ENCODE data around the gene PRKG1.

PRKG1 gene

GRCh38 chr10:51935341-51935740 is 861.1 kb downstream of the PRKG1 start:
- TF ChIP-seq CTCF (IDR thresholded peaks at IDR 0.05; ENCODE audit: low read depth, low read length), result no peak
- H3K4me3 ChIP-seq (ENCODE audit: low read depth, low read length), result no peak overlapping the region

GRCh38 chr10:51937308-51938140 is 863.2 kb downstream of the PRKG1 start:
- no peak for TF ChIP-seq CTCF (IDR thresholded peaks at IDR 0.05; ENCODE audit: low read depth, low read length)

GRCh38 chr10:51950371-51950995 is 876.2 kb downstream of the PRKG1 start:
- TF ChIP-seq CTCF (IDR thresholded peaks at IDR 0.05; ENCODE audit: low read depth, low read length), result no peak
- H3K4me3 ChIP-seq (ENCODE audit: low read depth, low read length), result no peak overlapping the region

More at GRCh38 chr10:51937308-51938140, 863.2 kb downstream of the PRKG1 start:
- peak overlapping the region; percentile 50 for H3K4me3 ChIP-seq (ENCODE audit: low read depth, low read length)

GRCh38 chr10:51950996-51951555 is 876.8 kb downstream of the PRKG1 start:
- H3K4me3 ChIP-seq (ENCODE audit: low read depth, low read length), result no peak overlapping the region
- TF ChIP-seq CTCF (IDR thresholded peaks at IDR 0.05; ENCODE audit: low read depth, low read length), result no peak

- H3K4me3 ChIP-seq (ENCODE audit: low read depth, low read length), result no peak overlapping the region
- no peak for TF ChIP-seq CTCF (IDR thresholded peaks at IDR 0.05; ENCODE audit: low read depth, low read length)
Observed at GRCh38 chr10:51951601-51952000, 877.3 kb downstream of the PRKG1 start.

- TF ChIP-seq CTCF (IDR thresholded peaks at IDR 0.05; ENCODE audit: low read depth, low read length), result no peak
- H3K4me3 ChIP-seq (ENCODE audit: low read depth, low read length), result no peak overlapping the region
Observed at GRCh38 chr10:51952056-51952455, 877.8 kb downstream of the PRKG1 start.

- TF ChIP-seq CTCF (IDR thresholded peaks at IDR 0.05; ENCODE audit: low read depth, low read length), result no peak
Observed at GRCh38 chr10:51955696-51956095, 881.4 kb downstream of the PRKG1 start.

More at GRCh38 chr10:51955696-51956095, 881.4 kb downstream of the PRKG1 start:
- H3K4me3 ChIP-seq (ENCODE audit: low read depth, low read length), result no peak overlapping the region
